ENCODE results near the gene LOXL1.

The LOXL1 gene

DNA sequence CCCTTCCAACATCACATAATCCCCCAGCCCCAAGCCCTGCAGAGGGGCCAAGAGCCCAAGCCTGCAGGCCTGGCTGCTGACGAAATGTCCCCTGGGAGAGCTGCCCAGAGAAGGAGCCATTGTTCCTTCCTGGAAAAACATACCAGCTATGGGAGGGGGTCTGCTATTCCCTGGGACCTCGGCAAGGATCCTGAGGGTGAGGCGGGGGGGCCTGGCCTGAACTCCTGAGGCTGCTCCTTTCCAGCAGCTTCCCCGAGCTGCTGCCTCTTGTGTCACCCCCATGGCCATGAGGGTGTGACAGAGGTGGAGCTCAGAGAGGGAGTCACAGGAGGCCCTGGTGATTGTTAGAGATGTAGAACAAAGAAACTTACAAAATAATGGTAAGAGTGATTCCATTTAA is 12.9 kb downstream of the LOXL1 start:
- H3K4me2 ChIP-seq (ENCODE audit: insufficient read depth, low read length): no peak overlapping the region
- no peak overlapping the region for H3K27ac ChIP-seq (ENCODE audit: low read length)
- H3K9me3 ChIP-seq (ENCODE audit: insufficient read depth, low read length, severe bottlenecking): no peaks in the 10 kb centered on the region
- DNase-seq: no peak
- no peaks in the 10 kb centered on the region for H3K36me3 ChIP-seq (ENCODE audit: insufficient read depth, low read length)
- TF ChIP-seq EZH2 (IDR thresholded peaks at IDR 0.05; ENCODE audit: borderline replicate concordance, low read depth, low read length, severe bottlenecking): no peak
- TF ChIP-seq CTCF (IDR thresholded peaks at IDR 0.05; ENCODE audit: borderline replicate concordance, extremely low read depth, low read length, poor library complexity, severe bottlenecking): no peak
- no peaks in the 10 kb centered on the region for H3K79me2 ChIP-seq (ENCODE audit: insufficient read depth, low read length)
- H3K4me3 ChIP-seq (ENCODE audit: low read depth in 1 of 2, low read length in 2 of 2): no peak overlapping the region
- no peaks in the 10 kb centered on the region for H3K4me1 ChIP-seq (ENCODE audit: insufficient read depth, low read length)
- no peak overlapping the region for H2AFZ ChIP-seq (ENCODE audit: low read depth, low read length)
- H3K9ac ChIP-seq (ENCODE audit: low read depth, low read length): no peak overlapping the region
- no peak for ATAC-seq (ENCODE audit: insufficient read depth, low read depth)
- no peaks in the 10 kb centered on the region for H4K20me1 ChIP-seq (ENCODE audit: insufficient read depth, low read length)
- peaks cover 3% of the 10 kb centered on the region for H3K27me3 ChIP-seq (ENCODE audit: insufficient read depth, low read length, poor library complexity)

DNA sequence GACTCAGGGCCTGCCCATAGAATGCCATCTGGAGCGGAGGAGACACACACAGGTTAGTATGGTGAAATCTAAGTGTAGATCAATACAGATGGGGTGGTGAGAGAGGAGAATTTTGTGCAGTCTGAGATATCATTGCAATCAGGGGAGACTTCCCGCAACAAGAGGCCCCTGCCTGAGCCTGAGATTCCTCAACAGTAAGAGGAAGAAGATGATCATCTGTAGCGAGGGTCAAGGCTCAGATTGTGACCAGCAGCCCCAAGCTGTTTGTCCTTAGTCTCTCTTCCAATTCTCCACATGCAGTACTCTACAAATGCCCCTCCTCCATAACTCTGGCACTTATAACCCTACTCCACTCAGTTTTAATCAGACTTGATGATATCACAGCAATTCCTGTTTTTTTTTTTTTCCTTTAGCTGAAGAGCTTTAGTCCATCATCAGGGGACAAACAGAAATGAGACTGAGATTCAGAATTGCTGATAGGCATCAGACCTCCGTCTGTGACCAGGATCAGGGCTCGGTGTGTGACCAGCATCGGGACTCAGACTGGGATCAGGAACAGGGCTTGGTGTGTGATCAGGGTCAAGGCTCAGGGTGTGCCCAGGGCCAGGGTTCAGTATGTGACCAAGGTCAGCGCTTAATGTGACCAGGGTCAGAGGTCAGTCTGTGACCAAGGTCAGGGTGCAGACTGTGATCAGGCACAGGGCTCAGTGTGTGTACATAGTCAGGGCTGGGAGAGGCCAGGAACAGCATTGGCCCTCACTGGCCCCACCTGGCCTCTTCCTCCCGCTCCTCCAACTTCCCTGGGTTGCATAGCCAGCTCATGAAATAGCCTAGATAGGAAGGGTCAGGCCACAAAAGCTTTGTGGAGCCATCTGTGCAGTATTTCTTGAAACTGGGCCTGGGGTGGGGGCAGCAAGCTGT is 14.1 kb downstream of the LOXL1 start:
- no peak overlapping the region for H3K4me2 ChIP-seq (ENCODE audit: insufficient read depth, low read length)
- H3K9ac ChIP-seq (ENCODE audit: low read depth, low read length): no peak overlapping the region
- TF ChIP-seq EZH2 (IDR thresholded peaks at IDR 0.05; ENCODE audit: borderline replicate concordance, low read depth, low read length, severe bottlenecking): no peak
- no peak for TF ChIP-seq CTCF (IDR thresholded peaks at IDR 0.05; ENCODE audit: borderline replicate concordance, extremely low read depth, low read length, poor library complexity, severe bottlenecking)
- H3K4me3 ChIP-seq (ENCODE audit: low read depth in 1 of 2, low read length in 2 of 2): no peak overlapping the region
- H2AFZ ChIP-seq (ENCODE audit: low read depth, low read length): no peak overlapping the region
- no peaks in the 10 kb centered on the region for H3K79me2 ChIP-seq (ENCODE audit: insufficient read depth, low read length)
- H3K27me3 ChIP-seq (ENCODE audit: insufficient read depth, low read length, poor library complexity): peaks cover 3% of the 10 kb centered on the region
- H3K27ac ChIP-seq (ENCODE audit: low read length): no peak overlapping the region
- ATAC-seq (ENCODE audit: insufficient read depth, low read depth) (no peak), DNase-seq (no peak)
- no peaks in the 10 kb centered on the region for H4K20me1 ChIP-seq (ENCODE audit: insufficient read depth, low read length)
- no peaks in the 10 kb centered on the region for H3K4me1 ChIP-seq (ENCODE audit: insufficient read depth, low read length)
- H3K9me3 ChIP-seq (ENCODE audit: insufficient read depth, low read length, severe bottlenecking): no peaks in the 10 kb centered on the region
- no peaks in the 10 kb centered on the region for H3K36me3 ChIP-seq (ENCODE audit: insufficient read depth, low read length)

DNA sequence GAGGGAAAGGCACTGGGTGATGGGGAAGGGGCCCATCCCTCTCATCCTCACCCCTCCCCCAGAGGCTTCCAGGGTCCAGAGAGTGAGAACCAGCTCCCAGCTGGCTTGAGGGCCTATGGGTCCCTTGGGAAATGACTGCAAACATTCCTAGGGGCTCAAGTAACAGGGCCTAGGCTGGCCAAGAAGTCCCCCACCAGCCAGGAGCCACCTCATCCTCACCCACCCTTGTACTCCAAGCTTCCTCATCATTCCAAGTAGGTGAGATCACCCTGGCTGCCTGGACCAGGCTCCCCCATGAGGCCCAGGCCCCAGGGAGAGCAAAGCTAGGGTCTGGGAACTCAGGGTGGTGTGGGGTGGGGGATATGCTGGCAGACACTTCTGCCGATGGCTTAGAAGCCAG is 14.8 kb downstream of the LOXL1 start:
- no peaks in the 10 kb centered on the region for H3K9me3 ChIP-seq (ENCODE audit: insufficient read depth, low read length, severe bottlenecking)
- no peaks in the 10 kb centered on the region for H3K79me2 ChIP-seq (ENCODE audit: insufficient read depth, low read length)
- no peak for DNase-seq
- no peaks in the 10 kb centered on the region for H3K36me3 ChIP-seq (ENCODE audit: insufficient read depth, low read length)
- no peak for ATAC-seq (ENCODE audit: insufficient read depth, low read depth)
- H4K20me1 ChIP-seq (ENCODE audit: insufficient read depth, low read length): no peaks in the 10 kb centered on the region
- H2AFZ ChIP-seq (ENCODE audit: low read depth, low read length): no peak overlapping the region
- TF ChIP-seq CTCF (IDR thresholded peaks at IDR 0.05; ENCODE audit: borderline replicate concordance, extremely low read depth, low read length, poor library complexity, severe bottlenecking) (no peak), EZH2 (IDR thresholded peaks at IDR 0.05; ENCODE audit: borderline replicate concordance, low read depth, low read length, severe bottlenecking) (no peak)
- H3K4me1 ChIP-seq (ENCODE audit: insufficient read depth, low read length): no peaks in the 10 kb centered on the region
- no peak overlapping the region for H3K9ac ChIP-seq (ENCODE audit: low read depth, low read length)
- H3K4me2 ChIP-seq (ENCODE audit: insufficient read depth, low read length): no peak overlapping the region
- no peak overlapping the region for H3K27ac ChIP-seq (ENCODE audit: low read length)
- peaks cover 3% of the 10 kb centered on the region for H3K27me3 ChIP-seq (ENCODE audit: insufficient read depth, low read length, poor library complexity)
- no peak overlapping the region for H3K4me3 ChIP-seq (ENCODE audit: low read depth in 1 of 2, low read length in 2 of 2)
